Colon (tissue), 2 donors: ENCODE results near the gene EFCC1.

Experiments
- FAIRE-seq: peaks from 2 replicates; lab custom pipeline; 2012; peaks lifted over from hg19 to GRCh38; lab: Jason Lieb, UNC
- donor health status: control.
- donor health status: control.

The EFCC1 gene

GRCh38 chr3:129033151-129033550 lies 32.0 kb downstream of the EFCC1 start:
- FAIRE-seq: no peak

- no peak for FAIRE-seq
Measured at GRCh38 chr3:129033633-129034321, 32.7 kb downstream of the EFCC1 start.

- FAIRE-seq: no peak
Measured at GRCh38 chr3:129034642-129035041, 33.5 kb downstream of the EFCC1 start.

GRCh38 chr3:129035360-129036221 lies 34.5 kb downstream of the EFCC1 start:
- FAIRE-seq: no peak

GRCh38 chr3:129036222-129037092 lies 35.4 kb downstream of the EFCC1 start:
- FAIRE-seq: no peak

GRCh38 chr3:129037093-129037419 lies 36.0 kb downstream of the EFCC1 start:
- no peak for FAIRE-seq

- no peak for FAIRE-seq
Measured at GRCh38 chr3:129038121-129038855, 37.2 kb downstream of the EFCC1 start.

GRCh38 chr3:129039271-129040038 lies 38.4 kb downstream of the EFCC1 start:
- no peak for FAIRE-seq

GRCh38 chr3:129040039-129040336 lies 38.9 kb downstream of the EFCC1 start:
- no peak for FAIRE-seq

GRCh38 chr3:129040579-129041300 lies 39.6 kb downstream of the EFCC1 start:
- no peak for FAIRE-seq

GRCh38 chr3:129045675-129046036 lies 44.6 kb downstream of the EFCC1 start:
- FAIRE-seq: no peak

GRCh38 chr3:129046037-129046731 lies 45.1 kb downstream of the EFCC1 start:
- no peak for FAIRE-seq

- no peak for FAIRE-seq
Measured at GRCh38 chr3:129046732-129047552, 45.8 kb downstream of the EFCC1 start.

GRCh38 chr3:129047553-129047839 lies 46.4 kb downstream of the EFCC1 start:
- FAIRE-seq: no peak

GRCh38 chr3:129050556-129051295 lies 49.6 kb downstream of the EFCC1 start:
- no peak for FAIRE-seq

- no peak for FAIRE-seq
Measured at GRCh38 chr3:129051871-129052340, 50.8 kb downstream of the EFCC1 start.

- FAIRE-seq: no peak
Measured at GRCh38 chr3:129052675-129053074, 51.6 kb downstream of the EFCC1 start.

GRCh38 chr3:129054605-129055104 lies 53.6 kb downstream of the EFCC1 start:
- peak; percentile 21 for FAIRE-seq
